Measurements from ENCODE around the gene TNFRSF18. TPM values are rescaled to one million over a fixed set of nuclear protein-coding genes. Genes with fewer than 3 reads are reported as not detected.

TNFRSF18 gene
- total RNA-seq, 1 donor from 2014 or later = not detected

DNA sequence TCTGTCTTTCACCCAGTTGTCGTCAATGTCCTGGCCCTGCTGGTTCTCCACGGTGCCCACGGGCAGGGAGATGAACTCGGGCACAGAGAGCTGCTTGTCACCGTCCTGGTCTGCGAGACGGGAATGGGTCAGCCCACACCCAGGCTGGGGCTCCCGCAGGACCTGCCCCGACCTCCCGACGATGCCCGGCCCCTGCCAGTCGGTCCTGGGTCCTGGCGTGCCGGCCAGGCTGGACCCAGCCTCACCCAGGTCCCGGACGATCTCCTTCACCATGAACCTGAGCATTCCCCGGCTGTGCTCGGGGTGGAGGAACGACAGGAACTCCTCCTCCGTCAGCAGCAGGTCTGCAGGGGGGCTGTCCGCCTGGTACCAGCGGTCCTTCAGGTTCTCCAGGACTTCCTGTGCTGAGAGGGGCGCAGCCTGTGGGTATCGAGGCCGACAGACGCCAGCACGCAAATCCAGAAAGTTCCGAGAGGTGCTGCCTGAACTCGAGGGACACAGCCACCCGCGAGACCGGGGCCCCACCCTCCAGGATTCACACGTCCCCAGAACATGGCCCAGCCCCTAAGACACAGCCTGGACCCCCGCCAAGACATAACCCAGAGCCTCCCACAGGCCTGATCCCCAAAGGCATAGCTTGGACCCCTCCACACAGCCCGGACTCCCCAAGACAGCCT is 12.3 kb upstream of the TNFRSF18 start:
- H3K4me1 Mint-ChIP-seq (ENCODE audit: unreplicated experiment) = peaks cover 3% of the 10 kb centered on the region

DNA sequence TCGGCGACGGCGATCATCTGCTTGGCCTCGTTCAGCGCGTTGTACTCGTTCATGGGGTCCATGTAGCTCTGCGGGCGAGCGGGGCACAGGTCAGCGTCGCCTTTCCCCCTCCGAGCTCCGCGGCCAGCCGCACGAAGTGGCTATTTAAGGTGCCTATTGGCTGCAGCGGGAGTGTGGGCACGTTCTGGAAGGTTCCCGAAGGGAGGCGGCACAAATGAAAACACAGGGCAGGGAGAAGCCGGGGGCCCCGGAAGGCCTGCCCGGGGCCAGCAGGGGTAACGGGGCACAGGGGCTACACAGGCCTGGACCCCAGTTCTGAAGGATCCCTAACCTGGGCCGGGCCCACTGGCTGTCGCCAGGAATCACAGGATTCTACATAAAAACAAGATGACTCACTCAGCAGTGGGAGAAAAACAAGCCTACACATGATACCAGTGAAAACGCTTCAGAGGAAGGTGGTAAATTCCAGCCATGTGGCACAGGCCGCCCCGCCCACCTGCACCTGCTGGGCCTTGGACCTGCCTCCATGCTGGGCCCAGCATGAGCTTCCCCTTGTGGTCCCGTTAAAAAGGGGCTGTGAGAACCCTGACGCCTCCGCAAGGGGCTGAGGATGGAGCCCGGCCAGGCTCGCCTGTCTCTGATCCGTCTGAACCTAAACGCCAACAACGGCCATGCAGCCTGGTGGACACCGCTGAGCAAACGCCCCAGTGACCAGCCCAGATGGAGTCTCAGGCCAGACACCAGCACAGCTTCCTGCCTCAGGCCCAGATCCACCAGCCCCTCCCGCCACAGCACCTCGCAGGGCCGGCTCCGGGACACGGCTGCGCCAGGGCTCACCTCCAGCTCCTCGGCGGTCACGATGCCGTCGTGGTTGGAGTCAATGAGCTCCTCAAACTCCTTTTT is 11.5 kb upstream of the TNFRSF18 start:
- Mint-ChIP-seq H3K4me1 (ENCODE audit: unreplicated experiment) (peaks cover 2% of the 10 kb centered on the region), H3K4me3 (ENCODE audit: unreplicated experiment) (no peak overlapping the region), H3K36me3 (ENCODE audit: low read depth, unreplicated experiment) (peaks cover 11% of the 10 kb centered on the region), H3K27me3 (ENCODE audit: unreplicated experiment) (peaks cover 9% of the 10 kb centered on the region), H3K9me3 (ENCODE audit: unreplicated experiment) (no peaks in the 10 kb centered on the region), H3K27ac (ENCODE audit: unreplicated experiment) (no peak overlapping the region)
- no peak for TF ChIP-seq CTCF (IDR thresholded peaks at IDR 0.05; ENCODE audit: unreplicated experiment)
- no peak for DNase-seq (ENCODE audit: low spot score)

More for the DNA sequence above, 12.3 kb upstream of the TNFRSF18 start:
- TF ChIP-seq CTCF (IDR thresholded peaks at IDR 0.05; ENCODE audit: unreplicated experiment) = no peak
- H3K36me3 Mint-ChIP-seq (ENCODE audit: low read depth, unreplicated experiment) = peaks cover 16% of the 10 kb centered on the region
- no peak overlapping the region for H3K27ac Mint-ChIP-seq (ENCODE audit: unreplicated experiment)
- no peak overlapping the region for H3K4me3 Mint-ChIP-seq (ENCODE audit: unreplicated experiment)
- H3K9me3 Mint-ChIP-seq (ENCODE audit: unreplicated experiment) = no peaks in the 10 kb centered on the region
- no peak for DNase-seq (ENCODE audit: low spot score)
- H3K27me3 Mint-ChIP-seq (ENCODE audit: unreplicated experiment) = peaks cover 9% of the 10 kb centered on the region

DNA sequence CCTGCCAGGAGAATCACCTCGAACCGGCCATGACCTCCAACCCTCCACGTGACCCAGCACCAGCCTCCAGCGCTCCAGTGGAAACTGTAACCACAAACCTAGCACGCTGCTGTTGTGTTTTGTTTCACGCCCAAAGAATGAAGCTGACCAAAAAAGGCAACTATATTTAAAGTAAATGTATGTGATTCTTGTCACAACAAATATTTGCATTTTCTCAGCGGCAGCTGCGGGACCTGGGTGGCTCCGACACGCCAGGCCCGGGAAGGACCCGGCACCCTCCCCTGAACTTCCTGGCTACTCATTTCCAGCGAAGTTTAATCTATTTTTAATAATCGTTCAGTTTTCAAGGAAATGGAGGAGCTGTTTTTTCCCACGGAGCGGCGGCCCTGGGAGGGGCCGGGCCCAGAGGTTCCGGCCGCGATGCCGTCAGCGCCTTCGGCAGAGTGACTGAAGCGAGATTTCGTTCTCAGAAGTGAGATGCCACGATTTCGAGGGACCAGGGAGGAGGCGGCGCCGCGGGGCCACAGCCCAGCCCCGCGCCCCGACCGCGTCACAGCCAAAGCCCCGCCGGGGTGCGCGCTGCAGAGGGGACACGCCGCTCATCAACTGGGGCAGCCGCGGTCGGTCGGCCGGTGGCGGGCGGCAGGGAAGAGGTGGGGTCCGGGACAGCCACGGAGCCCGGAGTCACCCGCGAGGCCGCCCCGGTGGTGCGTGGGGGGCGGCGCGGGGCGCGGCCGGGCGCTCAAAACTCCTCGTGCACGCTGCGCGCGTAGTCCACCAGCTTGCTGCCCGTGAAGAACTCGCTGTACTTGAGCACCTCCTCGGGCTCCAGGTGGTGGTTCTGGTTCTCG is 10.6 kb upstream of the TNFRSF18 start:
- Mint-ChIP-seq H3K27ac (ENCODE audit: unreplicated experiment) (peak overlapping the region; percentile 80), H3K9me3 (ENCODE audit: unreplicated experiment) (no peaks in the 10 kb centered on the region), H3K36me3 (ENCODE audit: low read depth, unreplicated experiment) (peaks cover 8% of the 10 kb centered on the region), H3K4me3 (ENCODE audit: unreplicated experiment) (peak overlapping the region; percentile 71), H3K27me3 (ENCODE audit: unreplicated experiment) (peaks cover 6% of the 10 kb centered on the region), H3K4me1 (ENCODE audit: unreplicated experiment) (no peaks in the 10 kb centered on the region)
- no peak for DNase-seq (ENCODE audit: low spot score)
- TF ChIP-seq CTCF (IDR thresholded peaks at IDR 0.05; ENCODE audit: unreplicated experiment) = no peak

- no peak for DNase-seq (ENCODE audit: low spot score)
- H3K4me3 Mint-ChIP-seq (ENCODE audit: unreplicated experiment) = no peak overlapping the region
- H3K27me3 Mint-ChIP-seq (ENCODE audit: unreplicated experiment) = peaks cover 10% of the 10 kb centered on the region
- H3K9me3 Mint-ChIP-seq (ENCODE audit: unreplicated experiment) = no peaks in the 10 kb centered on the region
- no peaks in the 10 kb centered on the region for H3K4me1 Mint-ChIP-seq (ENCODE audit: unreplicated experiment)
- TF ChIP-seq CTCF (IDR thresholded peaks at IDR 0.05; ENCODE audit: unreplicated experiment) = no peak
- no peak overlapping the region for H3K27ac Mint-ChIP-seq (ENCODE audit: unreplicated experiment)
- peaks cover 5% of the 10 kb centered on the region for H3K36me3 Mint-ChIP-seq (ENCODE audit: low read depth, unreplicated experiment)
Observed at GRCh38 chr1:1215881-1216605, 9.7 kb upstream of the TNFRSF18 start.

Data from endothelial cell (in vitro differentiated cells).